GM23248 (cell line): ENCODE data around the gene ZNF438. TPM values are rescaled to one million over a fixed set of nuclear protein-coding genes. Genes with fewer than 3 reads are reported as not detected.

Experiments used
- DNase-seq: peaks from one replicate; pipeline ENCODE4 v3.0.0-alpha.2; 2015
- H2AFZ ChIP-seq: fragments of 200-600 bp; sonication (generic); 2 replicates; pipeline ENCODE4 v1.6.1; 2016; ENCODE audit warnings: antibody characterized with exemption
- H3F3A ChIP-seq: fragments of 200-600 bp; sonication (generic); 2 replicates; pipeline ENCODE4 v1.6.1; 2016; ENCODE audit warnings: mild to moderate bottlenecking, antibody characterized with exemption, mixed run types; ENCODE audit not compliant: insufficient read depth
- H3K27ac ChIP-seq: fragments of 200-600 bp; sonication (generic); 2 replicates; pipeline ENCODE4 v1.5.1; 2016; ENCODE audit warnings: mild to moderate bottlenecking
- H3K27me3 ChIP-seq: fragments of 200-600 bp; sonication (generic); replicated peaks from 2 replicates; pipeline ENCODE4 v1.6.1; 2016; ENCODE audit warnings: mild to moderate bottlenecking; ENCODE audit not compliant: insufficient read depth
- H3K36me3 ChIP-seq: fragments of 200-600 bp; sonication (generic); 2 replicates; pipeline ENCODE4 v1.6.1; 2016; ENCODE audit warnings: low read depth, mild to moderate bottlenecking
- H3K4me1 ChIP-seq: fragments of 200-600 bp; sonication (generic); 2 replicates; pipeline ENCODE4 v1.6.1; 2016; ENCODE audit warnings: mild to moderate bottlenecking; ENCODE audit not compliant: insufficient read depth
- H3K4me2 ChIP-seq: fragments of 200-600 bp; sonication (generic); one replicate; pipeline ENCODE4 v1.6.1; 2016; ENCODE audit warnings: mild to moderate bottlenecking; ENCODE audit not compliant: unreplicated experiment
- H3K4me3 ChIP-seq: fragments of 200-600 bp; sonication (generic); 2 replicates; pipeline ENCODE4 v1.5.1; 2016; ENCODE audit warnings: mild to moderate bottlenecking
- H3K79me2 ChIP-seq: fragments of 200-600 bp; sonication (generic); 2 replicates; pipeline ENCODE4 v1.6.1; 2016; ENCODE audit warnings: mild to moderate bottlenecking; ENCODE audit not compliant: insufficient read depth
- H3K9ac ChIP-seq: fragments of 200-600 bp; sonication (generic); 2 replicates; pipeline ENCODE4 v1.6.1; 2016; ENCODE audit warnings: mild to moderate bottlenecking
- H3K9me2 ChIP-seq: fragments of 200-600 bp; sonication (generic); 2 replicates; pipeline ENCODE4 v1.6.1; 2016; ENCODE audit warnings: mixed run types, mild to moderate bottlenecking, moderate library complexity; ENCODE audit not compliant: insufficient read depth
- H3K9me3 ChIP-seq: fragments of 200-600 bp; sonication (generic); one replicate; pipeline ENCODE4 v1.6.1; 2017; ENCODE audit warnings: low read depth
- H4K20me1 ChIP-seq: fragments of 200-600 bp; sonication (generic); 2 replicates; pipeline ENCODE4 v1.6.0; 2016; ENCODE audit not compliant: insufficient read depth
- EZH2 ChIP-seq: fragments of 200-600 bp; sonication (generic); IDR thresholded peaks from 2 replicates; pipeline ENCODE4 v1.6.1; 2018; ENCODE audit warnings: antibody characterized with exemption, mild to moderate bottlenecking; ENCODE audit not compliant: insufficient read depth, poor library complexity, severe bottlenecking
- EZH2phosphoT487 ChIP-seq: fragments of 200-600 bp; sonication (generic); IDR thresholded peaks from 2 replicates; pipeline ENCODE4 v1.6.1; 2018; ENCODE audit warnings: antibody characterized with exemption, moderate library complexity, mild to moderate bottlenecking, low read depth; ENCODE audit not compliant: insufficient read depth
- WGBS, 2 experiments: methylation state at CpG; one replicate each; pipeline ENCODE4 v1.1.6; 2015 to 2017; ENCODE audit warnings: low lambda C conversion rate in 2 of 2, low coverage in 1 of 2; ENCODE audit errors: missing lambda C conversion rate in 2 of 2; 5-methylcytosine and 5-hydroxymethylcytosine counted together
- in situ Hi-C: fragments of 300-500 bp; cut with MboI; formaldehyde crosslinking; loops from 2 replicates; pipeline ENCODE4 v1.15.0; 2020
- polyA plus RNA-seq: library from polyadenylated mRNA; unstranded; fragments of >200 nt; fragmentation: Nextera tagmentation; extraction: Ambion mirVana; gene quantifications from 2 replicates; pipeline ENCODE4 v1.2.1, GENCODE V29; 2016
- total RNA-seq: library from RNA; depleted of rRNA; stranded (reverse); fragments of >200 nt; shearing (Covaris generic); gene quantifications from 2 replicates; pipeline ENCODE4 v1.2.3, GENCODE V29; 2014

The ZNF438 gene
- total and polyA plus RNA-seq, 2 experiments from 2014 or later, result 2.9 to 4.1 TPM

- no peaks in the 10 kb centered on the region for H3K9me2 ChIP-seq
- peaks cover 7% of the 10 kb centered on the region for H3K4me1 ChIP-seq
- H3F3A ChIP-seq, result no peaks in the 10 kb centered on the region
- H3K79me2 ChIP-seq, result no peaks in the 10 kb centered on the region
- H3K27me3 ChIP-seq, result no peaks in the 10 kb centered on the region
- no peak for TF ChIP-seq EZH2
- TF ChIP-seq EZH2phosphoT487, result no peak
- H3K9ac ChIP-seq, result no peak overlapping the region
- no peak for DNase-seq
- no peak overlapping the region for H3K27ac ChIP-seq
- H3K4me3 ChIP-seq, result no peak overlapping the region
- H2AFZ ChIP-seq, result no peak overlapping the region
- no peaks in the 10 kb centered on the region for H3K36me3 ChIP-seq
- in situ Hi-C loops, result no loop called here
- H3K4me2 ChIP-seq, result no peak overlapping the region
- no peaks in the 10 kb centered on the region for H4K20me1 ChIP-seq
- H3K9me3 ChIP-seq, result no peaks in the 10 kb centered on the region
- WGBS, 2 experiments, result 81 to 82% methylated on average over 5 of the region's 5 CpGs
Measured at GRCh38 chr10:30833628-30833970, 198.1 kb downstream of the ZNF438 start.

GRCh38 chr10:30832749-30833627, 198.7 kb downstream of the ZNF438 start:
- DNase-seq, result no peak
- Histone ChIP-seq H3K27ac (no peak overlapping the region), H3K79me2 (no peaks in the 10 kb centered on the region), H2AFZ (no peak overlapping the region), H3K4me2 (no peak overlapping the region), H4K20me1 (no peaks in the 10 kb centered on the region), H3K4me1 (peaks cover 13% of the 10 kb centered on the region), H3K9me3 (no peaks in the 10 kb centered on the region), H3K9me2 (no peaks in the 10 kb centered on the region), H3K4me3 (no peak overlapping the region), H3K36me3 (no peaks in the 10 kb centered on the region), H3K27me3 (no peaks in the 10 kb centered on the region), H3K9ac (no peak overlapping the region), H3F3A (no peaks in the 10 kb centered on the region)
- TF ChIP-seq EZH2, result no peak
- TF ChIP-seq EZH2phosphoT487, result no peak
- in situ Hi-C loops, result no loop called here
- 80 to 86% methylated on average over 13 of the region's 13 CpGs for WGBS, 2 experiments

GRCh38 chr10:30832001-30832748, 199.5 kb downstream of the ZNF438 start:
- H3K4me2 ChIP-seq, result no peak overlapping the region
- no peaks in the 10 kb centered on the region for H4K20me1 ChIP-seq
- H3K4me1 ChIP-seq, result peaks cover 19% of the 10 kb centered on the region
- H3K36me3 ChIP-seq, result no peaks in the 10 kb centered on the region
- no peaks in the 10 kb centered on the region for H3K79me2 ChIP-seq
- H3F3A ChIP-seq, result no peaks in the 10 kb centered on the region
- WGBS, 2 experiments, result 67% methylated on average over 10 of the region's 10 CpGs
- no peak overlapping the region for H3K9ac ChIP-seq
- H3K4me3 ChIP-seq, result no peak overlapping the region
- H3K9me3 ChIP-seq, result no peaks in the 10 kb centered on the region
- no peak for DNase-seq
- H3K9me2 ChIP-seq, result no peaks in the 10 kb centered on the region
- no peak overlapping the region for H3K27ac ChIP-seq
- no peaks in the 10 kb centered on the region for H3K27me3 ChIP-seq
- H2AFZ ChIP-seq, result no peak overlapping the region
- in situ Hi-C loops, result no loop called here
- no peak for TF ChIP-seq EZH2phosphoT487
- TF ChIP-seq EZH2, result no peak

GRCh38 chr10:30831426-30831825, 200.2 kb downstream of the ZNF438 start:
- Histone ChIP-seq H3K4me3 (no peak overlapping the region), H3K9me2 (no peaks in the 10 kb centered on the region), H3K4me2 (no peak overlapping the region), H2AFZ (no peak overlapping the region), H3K9me3 (no peaks in the 10 kb centered on the region), H3F3A (no peaks in the 10 kb centered on the region), H3K27me3 (no peaks in the 10 kb centered on the region), H3K36me3 (no peaks in the 10 kb centered on the region), H3K9ac (no peak overlapping the region), H3K27ac (no peak overlapping the region), H3K79me2 (no peaks in the 10 kb centered on the region), H4K20me1 (no peaks in the 10 kb centered on the region), H3K4me1 (peaks cover 19% of the 10 kb centered on the region)
- in situ Hi-C loops, result no loop called here
- TF ChIP-seq EZH2 (no peak), EZH2phosphoT487 (no peak)
- no peak for DNase-seq
- 78 to 87% methylated on average over 5 of the region's 5 CpGs for WGBS, 2 experiments
